Uterus (tissue), 4 donors: ENCODE measurements around the gene MESP2. TPM values are rescaled to one million over a fixed set of nuclear protein-coding genes. Genes with fewer than 3 reads are reported as not detected.

Source experiments
- DNase-seq, 2 donors: peaks; one replicate each; pipeline ENCODE4 v3.0.0-alpha.2; 2019 to 2020
- H3K27ac ChIP-seq, 2 donors: fragments of 200-600 bp; sonication (generic); 1 replicate in 1 of 2; 2 replicates in 1 of 2; pipeline ENCODE4 v1.5.1; 2016 to 2018
- H3K27me3 ChIP-seq, 2 donors: fragments of 200-600 bp; sonication (generic); one replicate each; pipeline ENCODE4 v1.5.1; 2018 to 2019; ENCODE audit warnings: control low read depth in 1 of 2
- H3K36me3 ChIP-seq, 2 donors: fragments of 200-600 bp; sonication (generic); one replicate each; pipeline ENCODE4 v1.5.1; 2019; ENCODE audit warnings: control low read depth in 1 of 2
- H3K4me1 ChIP-seq, 2 donors: fragments of 200-600 bp; sonication (generic); one replicate each; pipeline ENCODE4 v1.5.1; 2018 to 2019; ENCODE audit warnings: control low read depth in 1 of 2
- H3K4me3 ChIP-seq, 2 donors: fragments of 200-600 bp; sonication (generic); 1 replicate in 1 of 2; 2 replicates in 1 of 2; pipeline ENCODE4 v1.5.1; 2018 to 2019; ENCODE audit warnings: mild to moderate bottlenecking in 1 of 2
- H3K9me3 ChIP-seq, 2 donors: fragments of 200-600 bp; sonication (generic); one replicate each; pipeline ENCODE4 v1.5.1; 2019; ENCODE audit warnings: control low read depth in 1 of 2
- POLR2A ChIP-seq, 2 donors: fragments of 450-650 bp; IDR thresholded peaks; one replicate each; pipeline ENCODE4 v1.6.1; 2016; ENCODE audit warnings: antibody characterized with exemption in 2 of 2, mild to moderate bottlenecking in 1 of 2, moderate library complexity in 1 of 2
- intact Hi-C: fragments of 100-400 bp; cut with DNase I; formaldehyde crosslinking; loops from one replicate; pipeline ENCODE4 v1.15.1; 2023; ENCODE audit warnings: low total_unique reads
- total RNA-seq, 4 donors: library from RNA; depleted of rRNA in 3 of 4; stranded (reverse); fragments of >200 nt in 3 of 4; gene quantifications; one replicate each; pipeline versions ENCODE4 v1.1.0 to v1.2.4, GENCODE V29; 2014 to 2023
- TF ChIP-seq, protein P1 (sequence below), 4 experiments: fragments of 200-600 bp in 2 of 4; fragments of 450-650 bp in 2 of 4; sonication (generic) in 2 of 4; IDR thresholded peaks; one replicate each; pipeline ENCODE4 v1.5.1; 2016 to 2019; ENCODE audit warnings: antibody characterized with exemption in 4 of 4, mild to moderate bottlenecking in 2 of 4, moderate library complexity in 1 of 4
- donor health status: DM: yes; HTN: yes; CAD: no.

The MESP2 gene
- total RNA-seq, 4 donors from 2014 or later: 0.21 TPM; not detected in 3

DNA sequence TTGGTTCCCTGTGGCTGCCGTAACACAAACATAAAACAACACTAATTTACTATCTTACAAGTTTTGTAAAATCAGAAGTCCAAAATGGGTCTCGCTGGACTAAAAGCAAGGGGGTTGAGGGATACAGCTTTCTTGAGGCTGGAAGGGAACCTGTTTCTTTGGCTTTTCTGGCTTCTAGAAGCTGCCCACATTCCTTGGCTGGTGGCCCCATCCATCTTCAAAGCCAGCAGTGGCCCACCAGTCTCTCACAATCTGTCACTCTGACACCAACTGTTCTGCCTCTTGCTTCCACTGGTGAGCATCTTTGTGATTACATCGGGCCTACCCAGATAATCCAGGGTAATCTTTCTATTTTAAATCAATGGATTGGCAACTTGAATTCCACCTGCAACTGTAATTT lies 39.6 kb downstream of the MESP2 start:
- intact Hi-C loops: no loop called here
- TF ChIP-seq, protein P1, sequence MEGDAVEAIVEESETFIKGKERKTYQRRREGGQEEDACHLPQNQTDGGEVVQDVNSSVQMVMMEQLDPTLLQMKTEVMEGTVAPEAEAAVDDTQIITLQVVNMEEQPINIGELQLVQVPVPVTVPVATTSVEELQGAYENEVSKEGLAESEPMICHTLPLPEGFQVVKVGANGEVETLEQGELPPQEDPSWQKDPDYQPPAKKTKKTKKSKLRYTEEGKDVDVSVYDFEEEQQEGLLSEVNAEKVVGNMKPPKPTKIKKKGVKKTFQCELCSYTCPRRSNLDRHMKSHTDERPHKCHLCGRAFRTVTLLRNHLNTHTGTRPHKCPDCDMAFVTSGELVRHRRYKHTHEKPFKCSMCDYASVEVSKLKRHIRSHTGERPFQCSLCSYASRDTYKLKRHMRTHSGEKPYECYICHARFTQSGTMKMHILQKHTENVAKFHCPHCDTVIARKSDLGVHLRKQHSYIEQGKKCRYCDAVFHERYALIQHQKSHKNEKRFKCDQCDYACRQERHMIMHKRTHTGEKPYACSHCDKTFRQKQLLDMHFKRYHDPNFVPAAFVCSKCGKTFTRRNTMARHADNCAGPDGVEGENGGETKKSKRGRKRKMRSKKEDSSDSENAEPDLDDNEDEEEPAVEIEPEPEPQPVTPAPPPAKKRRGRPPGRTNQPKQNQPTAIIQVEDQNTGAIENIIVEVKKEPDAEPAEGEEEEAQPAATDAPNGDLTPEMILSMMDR (IDR thresholded peaks at IDR 0.05): no peak
- TF ChIP-seq POLR2A (IDR thresholded peaks at IDR 0.05): no peak
- Histone ChIP-seq H3K27ac (no peak overlapping the region), H3K36me3 (no peaks in the 10 kb centered on the region), H3K4me1 (peaks cover 0 to 9% of the 10 kb centered on the region in 2 donors), H3K27me3 (peaks cover 10 to 12% of the 10 kb centered on the region in 2 donors), H3K9me3 (no peaks in the 10 kb centered on the region), H3K4me3 (no peak overlapping the region)
- no peak for DNase-seq

DNA sequence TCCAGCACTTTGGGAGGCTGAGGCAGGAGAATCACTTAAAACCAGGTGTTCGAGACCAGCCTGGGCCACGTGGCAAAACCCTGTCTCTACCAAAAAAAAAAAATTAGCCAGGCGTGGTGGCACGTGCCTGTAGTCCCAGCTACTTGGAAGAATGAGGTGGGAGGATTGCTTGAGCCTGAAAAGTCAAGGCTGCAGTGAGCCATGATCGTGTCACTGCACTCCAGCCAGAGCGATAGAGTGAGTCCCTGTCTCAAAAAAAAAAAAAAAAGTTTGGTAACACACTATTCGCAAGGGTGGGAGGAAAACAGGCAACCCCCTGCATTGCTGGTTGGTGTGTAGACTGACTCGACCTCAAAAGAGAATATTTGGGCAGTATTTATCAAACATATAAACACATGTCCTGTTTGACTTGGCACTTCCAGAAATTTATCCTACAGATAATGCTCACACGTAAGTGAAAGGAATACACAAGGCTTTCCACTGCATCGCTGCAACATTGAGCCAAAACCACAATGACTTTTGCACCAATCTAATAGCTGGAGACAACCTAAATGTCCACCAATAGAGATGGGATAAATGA lies 41.7 kb downstream of the MESP2 start:
- peaks cover 10 to 12% of the 10 kb centered on the region in 2 donors for H3K27me3 ChIP-seq
- no peak overlapping the region for H3K4me3 ChIP-seq
- no peaks in the 10 kb centered on the region for H3K9me3 ChIP-seq
- no peak for DNase-seq
- no peak overlapping the region for H3K27ac ChIP-seq
- TF ChIP-seq, protein P1 (IDR thresholded peaks at IDR 0.05): no peak
- no peak for TF ChIP-seq POLR2A (IDR thresholded peaks at IDR 0.05)
- intact Hi-C loops: no loop called here
- no peaks in the 10 kb centered on the region for H3K36me3 ChIP-seq
- H3K4me1 ChIP-seq: peaks cover 0 to 9% of the 10 kb centered on the region in 2 donors

DNA sequence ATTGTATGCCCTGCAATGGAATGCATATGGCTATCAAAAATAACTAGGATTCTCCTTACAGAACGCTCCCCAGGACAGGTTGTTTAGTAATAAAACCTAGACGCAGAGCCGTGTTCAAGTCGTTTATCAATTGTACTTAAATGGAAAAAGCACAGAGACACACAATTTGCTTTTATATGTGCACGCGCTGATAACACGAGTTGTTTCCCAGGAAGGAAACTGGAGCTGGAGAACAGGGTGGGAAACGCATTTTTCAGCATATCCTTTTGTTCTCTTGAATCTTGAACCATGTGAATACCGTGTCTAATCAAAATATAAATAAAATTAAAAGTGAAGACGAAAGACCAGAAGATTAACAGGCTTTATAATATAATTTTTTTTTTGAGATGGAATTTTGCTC lies 42.2 kb downstream of the MESP2 start:
- no peaks in the 10 kb centered on the region for H3K9me3 ChIP-seq
- H3K4me1 ChIP-seq: peaks cover 0 to 9% of the 10 kb centered on the region in 2 donors
- no peak for DNase-seq
- intact Hi-C loops: no loop called here
- no peak overlapping the region for H3K4me3 ChIP-seq
- H3K27me3 ChIP-seq: peaks cover 10 to 12% of the 10 kb centered on the region in 2 donors
- no peaks in the 10 kb centered on the region for H3K36me3 ChIP-seq
- no peak overlapping the region for H3K27ac ChIP-seq
- TF ChIP-seq, protein P1 (IDR thresholded peaks at IDR 0.05): no peak
- TF ChIP-seq POLR2A (IDR thresholded peaks at IDR 0.05): no peak

DNA sequence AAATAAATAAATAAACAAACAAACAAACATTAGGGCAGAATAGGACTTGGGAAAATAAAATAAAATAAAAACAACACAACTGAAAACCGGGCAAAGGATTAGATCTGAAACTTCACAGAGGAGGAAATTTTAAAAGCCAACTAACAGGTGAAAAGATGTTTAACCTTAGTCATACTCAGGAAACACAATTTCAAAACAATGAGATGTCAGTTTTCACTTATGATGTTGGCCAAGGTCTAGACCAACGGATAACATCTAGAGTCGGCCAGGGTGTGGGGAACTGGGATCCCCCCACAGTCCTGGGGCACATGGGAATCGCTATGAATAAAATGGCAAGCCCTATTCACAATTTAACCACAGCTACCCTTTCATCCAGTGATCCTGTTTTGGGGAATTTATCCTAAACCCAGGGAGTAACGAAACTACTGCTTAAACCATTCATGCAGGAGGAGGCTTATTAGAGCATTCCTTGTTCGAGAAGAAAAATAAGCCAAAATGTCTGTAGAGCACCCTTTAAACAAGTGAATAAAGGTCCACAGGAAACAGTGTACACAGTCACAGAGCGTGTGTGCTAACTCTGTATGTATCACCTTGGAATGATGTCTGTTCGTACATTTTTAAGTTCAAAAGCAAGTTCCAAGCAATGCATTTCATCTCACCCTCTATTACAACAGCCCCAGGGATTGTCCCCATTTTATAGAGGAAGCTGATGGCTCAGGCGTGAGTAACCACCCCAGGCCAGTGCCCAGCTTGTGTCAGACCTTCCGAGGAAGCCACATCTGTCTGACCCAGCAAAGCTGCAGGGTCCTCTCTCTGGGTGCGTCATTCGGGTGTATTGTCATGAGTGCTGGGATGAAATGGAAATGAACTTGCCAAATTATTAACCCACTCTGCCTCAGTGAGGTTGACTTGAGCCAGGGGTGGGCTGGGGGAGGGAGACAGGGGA lies 44.8 kb downstream of the MESP2 start:
- TF ChIP-seq POLR2A (IDR thresholded peaks at IDR 0.05): no peak
- TF ChIP-seq, protein P1 (IDR thresholded peaks at IDR 0.05): no peak
- intact Hi-C loops: no loop called here
- H3K9me3 ChIP-seq: no peaks in the 10 kb centered on the region
- H3K4me1 ChIP-seq: no peaks in the 10 kb centered on the region
- H3K4me3 ChIP-seq: no peak overlapping the region
- H3K27ac ChIP-seq: no peak overlapping the region
- H3K36me3 ChIP-seq: no peaks in the 10 kb centered on the region
- no peak for DNase-seq
- peaks cover 0 to 6% of the 10 kb centered on the region in 2 donors for H3K27me3 ChIP-seq

DNA sequence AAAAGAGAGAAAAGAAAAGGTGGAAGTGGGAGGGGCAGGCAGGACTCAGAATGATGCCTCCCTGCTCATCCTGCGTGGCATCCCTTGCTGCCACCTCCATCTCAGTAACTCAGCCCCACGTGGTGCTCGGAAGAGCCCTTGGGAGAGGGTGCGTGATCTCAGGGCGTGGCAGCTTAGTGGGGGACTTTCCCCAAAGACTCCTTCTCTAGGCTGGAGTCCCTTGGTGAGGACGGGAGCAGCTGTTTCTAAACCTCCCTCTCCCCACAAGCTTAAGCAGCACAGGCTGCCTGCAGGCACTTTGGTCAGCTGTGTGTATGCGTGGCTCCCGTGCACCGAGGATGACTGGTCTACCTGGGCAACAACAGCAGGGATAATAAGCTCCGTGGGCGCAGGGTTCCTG lies 45.9 kb downstream of the MESP2 start:
- no peak for DNase-seq
- no peak overlapping the region for H3K27ac ChIP-seq
- H3K27me3 ChIP-seq: no peaks in the 10 kb centered on the region
- no peaks in the 10 kb centered on the region for H3K4me1 ChIP-seq
- H3K4me3 ChIP-seq: no peak overlapping the region
- TF ChIP-seq, protein P1 (IDR thresholded peaks at IDR 0.05): no peak
- no peak for TF ChIP-seq POLR2A (IDR thresholded peaks at IDR 0.05)
- intact Hi-C loops: no loop called here
- H3K36me3 ChIP-seq: no peaks in the 10 kb centered on the region
- no peaks in the 10 kb centered on the region for H3K9me3 ChIP-seq
